22Rv1 (cell line): ENCODE data around the gene PGP.

ENCODE experiments used
- H3K27ac ChIP-seq: fragments of 450-650 bp; 2 replicates; pipeline ENCODE4 v1.5.1; 2017
- CTCF ChIP-seq: fragments of 450-650 bp; IDR thresholded peaks from 2 replicates; pipeline ENCODE4 v1.5.1; 2017; ENCODE audit warnings: mild to moderate bottlenecking
- ZFX ChIP-seq: fragments of 450-650 bp; IDR thresholded peaks from 2 replicates; pipeline ENCODE4 v1.6.1; 2017; ENCODE audit warnings: antibody characterized with exemption, borderline replicate concordance

Gene PGP

DNA sequence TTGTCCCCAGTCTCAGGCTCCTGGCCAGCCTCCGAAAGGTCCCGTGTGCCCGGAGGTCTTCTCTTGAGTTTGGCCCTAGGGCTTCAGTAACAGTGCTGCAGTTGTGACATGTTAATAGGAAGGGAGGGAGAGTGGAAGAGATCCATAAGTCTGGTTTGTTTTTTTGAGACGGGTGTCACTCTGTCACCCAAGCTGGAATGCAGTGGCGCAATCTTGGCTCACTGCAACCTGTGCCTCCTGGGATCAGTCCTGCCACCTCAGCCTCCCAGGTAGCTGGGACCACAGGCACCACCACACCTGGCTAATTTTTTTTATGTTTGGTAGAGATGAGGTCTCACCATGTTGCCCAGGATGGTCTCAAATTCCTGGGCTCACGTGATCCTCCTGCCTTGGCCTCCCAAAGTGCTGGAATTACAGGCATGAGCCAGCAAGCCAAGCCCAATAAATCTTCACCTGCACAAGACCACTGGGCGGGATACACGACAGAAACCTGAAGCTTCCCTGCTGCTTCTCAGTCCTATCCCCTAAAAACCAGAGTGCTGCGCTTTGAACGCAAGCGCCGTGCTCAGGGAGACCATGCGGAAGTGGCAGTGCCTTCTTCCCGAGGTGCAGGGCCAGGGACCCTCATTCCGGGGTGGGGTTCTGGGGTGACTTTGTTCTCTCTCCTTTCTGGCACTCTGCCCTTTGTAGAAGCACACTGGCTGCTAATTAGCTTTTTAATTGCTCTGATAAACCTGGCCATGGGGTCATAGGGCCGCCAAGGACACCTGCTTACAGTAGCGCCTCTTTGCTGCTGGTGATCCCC lies 48.2 kb downstream of the PGP start:
- H3K27ac ChIP-seq: no peak overlapping the region
- TF ChIP-seq ZFX: no peak
- TF ChIP-seq CTCF: no peak

- TF ChIP-seq CTCF (no peak), ZFX (no peak)
- no peak overlapping the region for H3K27ac ChIP-seq
Observed at GRCh38 chr16:2165861-2166260, 48.8 kb downstream of the PGP start.

GRCh38 chr16:2163211-2163881 lies 51.3 kb downstream of the PGP start:
- TF ChIP-seq ZFX: no peak
- no peak for TF ChIP-seq CTCF
- no peak overlapping the region for H3K27ac ChIP-seq

- H3K27ac ChIP-seq: no peak overlapping the region
- TF ChIP-seq ZFX (no peak), CTCF (no peak)
Observed at GRCh38 chr16:2162676-2163118, 51.9 kb downstream of the PGP start.

DNA sequence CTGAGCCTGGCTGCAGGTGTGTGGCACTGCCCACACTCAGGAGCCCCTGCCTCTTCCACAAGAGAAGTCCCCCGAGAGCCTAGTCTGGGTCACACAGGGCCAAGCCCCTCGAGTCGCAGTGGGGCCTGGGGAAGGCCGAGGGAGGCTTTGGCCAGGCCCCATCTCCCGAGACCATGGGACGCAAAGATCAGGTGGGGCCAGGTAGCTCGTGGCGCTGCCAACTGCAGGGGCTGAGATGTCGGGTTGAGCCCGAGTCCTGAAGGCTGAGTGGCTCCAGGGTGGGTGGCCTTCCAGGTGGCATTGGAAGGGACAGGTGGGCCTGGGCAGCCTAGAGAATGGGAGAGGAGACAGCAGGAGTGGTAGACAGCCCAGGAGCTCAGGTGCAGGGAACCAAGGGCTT lies 52.7 kb downstream of the PGP start:
- TF ChIP-seq ZFX (no peak), CTCF (no peak)
- H3K27ac ChIP-seq: no peak overlapping the region
